ENCODE measurements around the gene GPR156.

- TF ChIP-seq YY1 (IDR thresholded peaks at IDR 0.05; ENCODE audit: low read depth): no peak
- no peak for TF ChIP-seq EP300 (IDR thresholded peaks at IDR 0.05; ENCODE audit: borderline replicate concordance)
- no peak for TF ChIP-seq CREB1 (IDR thresholded peaks at IDR 0.05; ENCODE audit: low read depth)
- no peak for TF ChIP-seq TAF1 (IDR thresholded peaks at IDR 0.05; ENCODE audit: low read depth)
- TF ChIP-seq, protein P1, sequence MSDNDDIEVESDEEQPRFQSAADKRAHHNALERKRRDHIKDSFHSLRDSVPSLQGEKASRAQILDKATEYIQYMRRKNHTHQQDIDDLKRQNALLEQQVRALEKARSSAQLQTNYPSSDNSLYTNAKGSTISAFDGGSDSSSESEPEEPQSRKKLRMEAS (IDR thresholded peaks at IDR 0.05): no peak
- no peak for TF ChIP-seq TEAD4 (IDR thresholded peaks at IDR 0.05)
- TF ChIP-seq, protein P2, sequence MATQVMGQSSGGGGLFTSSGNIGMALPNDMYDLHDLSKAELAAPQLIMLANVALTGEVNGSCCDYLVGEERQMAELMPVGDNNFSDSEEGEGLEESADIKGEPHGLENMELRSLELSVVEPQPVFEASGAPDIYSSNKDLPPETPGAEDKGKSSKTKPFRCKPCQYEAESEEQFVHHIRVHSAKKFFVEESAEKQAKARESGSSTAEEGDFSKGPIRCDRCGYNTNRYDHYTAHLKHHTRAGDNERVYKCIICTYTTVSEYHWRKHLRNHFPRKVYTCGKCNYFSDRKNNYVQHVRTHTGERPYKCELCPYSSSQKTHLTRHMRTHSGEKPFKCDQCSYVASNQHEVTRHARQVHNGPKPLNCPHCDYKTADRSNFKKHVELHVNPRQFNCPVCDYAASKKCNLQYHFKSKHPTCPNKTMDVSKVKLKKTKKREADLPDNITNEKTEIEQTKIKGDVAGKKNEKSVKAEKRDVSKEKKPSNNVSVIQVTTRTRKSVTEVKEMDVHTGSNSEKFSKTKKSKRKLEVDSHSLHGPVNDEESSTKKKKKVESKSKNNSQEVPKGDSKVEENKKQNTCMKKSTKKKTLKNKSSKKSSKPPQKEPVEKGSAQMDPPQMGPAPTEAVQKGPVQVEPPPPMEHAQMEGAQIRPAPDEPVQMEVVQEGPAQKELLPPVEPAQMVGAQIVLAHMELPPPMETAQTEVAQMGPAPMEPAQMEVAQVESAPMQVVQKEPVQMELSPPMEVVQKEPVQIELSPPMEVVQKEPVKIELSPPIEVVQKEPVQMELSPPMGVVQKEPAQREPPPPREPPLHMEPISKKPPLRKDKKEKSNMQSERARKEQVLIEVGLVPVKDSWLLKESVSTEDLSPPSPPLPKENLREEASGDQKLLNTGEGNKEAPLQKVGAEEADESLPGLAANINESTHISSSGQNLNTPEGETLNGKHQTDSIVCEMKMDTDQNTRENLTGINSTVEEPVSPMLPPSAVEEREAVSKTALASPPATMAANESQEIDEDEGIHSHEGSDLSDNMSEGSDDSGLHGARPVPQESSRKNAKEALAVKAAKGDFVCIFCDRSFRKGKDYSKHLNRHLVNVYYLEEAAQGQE (IDR thresholded peaks at IDR 0.05; ENCODE audit: low read depth): no peak
- TF ChIP-seq EGR1 (IDR thresholded peaks at IDR 0.05): no peak
- TF ChIP-seq CEBPB (IDR thresholded peaks at IDR 0.05): no peak
- TF ChIP-seq RAD21 (IDR thresholded peaks at IDR 0.05; ENCODE audit: low read depth): no peak
- TF ChIP-seq TCF12 (IDR thresholded peaks at IDR 0.05; ENCODE audit: low read depth): no peak
- TF ChIP-seq FOXM1 (IDR thresholded peaks at IDR 0.05; ENCODE audit: borderline replicate concordance, low read depth): no peak
These were observed 45.4 kb downstream of the GPR156 start for GRCh38 chr3:120239644-120240043.
